Hepatocyte (in vitro differentiated cells): ENCODE results near the gene NOP56.

ENCODE experiments used
- EZH2 ChIP-seq: fragments of 200-600 bp; sonication (generic); IDR thresholded peaks from 2 replicates; pipeline ENCODE4 v1.6.1; 2016; ENCODE audit warnings: antibody characterized with exemption, mild to moderate bottlenecking, borderline replicate concordance
- TF ChIP-seq, protein P1 (sequence below): fragments of 200-600 bp; sonication (generic); IDR thresholded peaks from 2 replicates; pipeline ENCODE4 v1.5.1; 2016; ENCODE audit warnings: antibody characterized with exemption, mild to moderate bottlenecking; ENCODE audit not compliant: poor library complexity

DNA sequence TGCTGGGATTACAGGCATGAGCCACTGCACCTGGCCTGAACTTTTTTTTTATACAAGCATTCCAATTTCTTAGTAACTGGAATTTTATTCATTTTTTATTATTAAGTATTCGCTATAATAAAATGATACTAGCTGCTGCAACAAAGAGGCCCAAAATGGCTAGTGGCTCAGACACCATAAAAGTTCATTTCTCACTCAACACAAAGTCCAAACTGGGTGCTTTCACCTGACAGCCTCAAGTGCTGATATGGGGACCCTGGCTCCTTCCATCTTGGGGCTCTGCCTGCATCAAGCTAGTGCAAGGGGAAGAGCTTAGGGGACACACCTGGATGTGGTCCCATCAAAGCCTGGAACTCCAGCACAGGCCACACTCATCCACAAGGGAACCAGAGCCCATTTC is 12.2 kb upstream of the NOP56 start:
- TF ChIP-seq, protein P1, sequence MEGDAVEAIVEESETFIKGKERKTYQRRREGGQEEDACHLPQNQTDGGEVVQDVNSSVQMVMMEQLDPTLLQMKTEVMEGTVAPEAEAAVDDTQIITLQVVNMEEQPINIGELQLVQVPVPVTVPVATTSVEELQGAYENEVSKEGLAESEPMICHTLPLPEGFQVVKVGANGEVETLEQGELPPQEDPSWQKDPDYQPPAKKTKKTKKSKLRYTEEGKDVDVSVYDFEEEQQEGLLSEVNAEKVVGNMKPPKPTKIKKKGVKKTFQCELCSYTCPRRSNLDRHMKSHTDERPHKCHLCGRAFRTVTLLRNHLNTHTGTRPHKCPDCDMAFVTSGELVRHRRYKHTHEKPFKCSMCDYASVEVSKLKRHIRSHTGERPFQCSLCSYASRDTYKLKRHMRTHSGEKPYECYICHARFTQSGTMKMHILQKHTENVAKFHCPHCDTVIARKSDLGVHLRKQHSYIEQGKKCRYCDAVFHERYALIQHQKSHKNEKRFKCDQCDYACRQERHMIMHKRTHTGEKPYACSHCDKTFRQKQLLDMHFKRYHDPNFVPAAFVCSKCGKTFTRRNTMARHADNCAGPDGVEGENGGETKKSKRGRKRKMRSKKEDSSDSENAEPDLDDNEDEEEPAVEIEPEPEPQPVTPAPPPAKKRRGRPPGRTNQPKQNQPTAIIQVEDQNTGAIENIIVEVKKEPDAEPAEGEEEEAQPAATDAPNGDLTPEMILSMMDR = no peak
- no peak for TF ChIP-seq EZH2
